Astrocyte of the hippocampus (primary cell): ENCODE measurements around the gene GATAD2A.

Experiments used
- DNase-seq: peaks from one replicate; pipeline ENCODE4 v3.0.0; 2011; ENCODE audit warnings: low read depth, low spot score

Gene GATAD2A

DNA sequence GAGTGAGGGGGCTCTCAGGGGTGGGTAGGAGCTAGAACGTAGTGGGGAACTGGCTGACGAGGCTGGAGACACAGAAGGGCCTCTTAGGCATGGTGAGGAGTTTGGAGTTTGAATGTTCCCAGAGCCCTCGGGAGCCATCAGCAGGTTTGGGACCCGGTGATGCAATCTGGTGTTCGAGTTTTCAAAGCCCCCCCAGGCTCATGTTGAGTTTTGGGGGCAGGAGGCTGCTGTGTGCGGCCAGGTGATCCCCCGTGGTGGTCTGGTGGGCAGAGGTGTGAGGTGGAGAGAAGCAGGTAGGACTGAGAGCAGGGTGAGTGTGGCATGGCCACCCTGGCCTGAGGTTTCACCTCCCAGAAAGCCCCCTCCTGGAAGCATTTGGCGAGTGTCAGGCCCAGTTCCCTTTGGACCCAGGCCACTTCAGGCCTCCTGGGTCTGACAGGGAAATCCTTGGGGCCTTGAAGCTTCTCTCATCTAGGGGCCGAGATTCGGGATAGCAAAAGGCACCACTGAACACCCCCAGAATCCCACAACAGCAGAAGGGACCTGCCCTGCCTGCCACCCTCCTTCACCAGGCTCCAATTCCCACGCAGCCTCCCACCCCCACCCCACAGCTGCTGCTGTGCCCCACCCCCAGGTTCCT lies 124.4 kb downstream of the GATAD2A start:
- no peak for DNase-seq

DNA sequence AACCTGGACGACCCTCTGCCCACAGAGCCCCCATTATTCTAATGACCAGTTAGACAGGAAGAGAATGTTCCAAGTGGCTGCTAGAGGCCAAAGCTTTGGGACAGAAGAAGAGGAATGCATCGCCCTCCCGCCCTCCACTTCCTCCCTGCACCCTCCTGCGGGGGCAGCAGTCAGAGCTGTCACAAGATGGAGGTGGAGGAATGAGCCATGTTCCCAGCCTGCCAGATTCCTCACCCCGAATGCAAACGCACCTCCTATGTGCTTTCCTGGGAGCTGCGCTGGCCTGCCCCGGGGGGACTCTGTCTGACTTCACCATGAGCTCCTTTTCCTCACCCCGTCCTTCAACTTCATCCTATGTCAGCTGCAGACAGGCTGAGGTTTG lies 124.9 kb downstream of the GATAD2A start:
- no peak for DNase-seq

DNA sequence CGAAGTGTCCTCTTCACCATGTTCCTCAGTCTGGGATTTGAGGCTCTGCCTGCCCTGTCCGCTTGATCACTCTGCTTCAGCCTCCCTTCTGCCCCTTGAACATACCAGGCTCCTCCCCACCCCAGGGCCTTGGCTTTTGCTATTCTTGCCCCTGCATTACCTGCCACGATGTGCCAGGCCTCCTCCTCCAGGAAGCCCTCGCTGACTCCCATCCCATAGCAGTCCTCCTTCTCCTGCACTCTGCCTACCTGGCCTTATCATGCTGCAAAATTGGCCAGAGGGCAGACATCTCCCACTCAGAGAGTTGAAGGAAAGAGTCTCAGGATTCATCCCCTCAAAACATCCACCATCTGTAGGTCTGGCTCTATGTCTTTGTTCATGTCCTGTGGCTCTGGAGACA lies 125.4 kb downstream of the GATAD2A start:
- DNase-seq: no peak

DNA sequence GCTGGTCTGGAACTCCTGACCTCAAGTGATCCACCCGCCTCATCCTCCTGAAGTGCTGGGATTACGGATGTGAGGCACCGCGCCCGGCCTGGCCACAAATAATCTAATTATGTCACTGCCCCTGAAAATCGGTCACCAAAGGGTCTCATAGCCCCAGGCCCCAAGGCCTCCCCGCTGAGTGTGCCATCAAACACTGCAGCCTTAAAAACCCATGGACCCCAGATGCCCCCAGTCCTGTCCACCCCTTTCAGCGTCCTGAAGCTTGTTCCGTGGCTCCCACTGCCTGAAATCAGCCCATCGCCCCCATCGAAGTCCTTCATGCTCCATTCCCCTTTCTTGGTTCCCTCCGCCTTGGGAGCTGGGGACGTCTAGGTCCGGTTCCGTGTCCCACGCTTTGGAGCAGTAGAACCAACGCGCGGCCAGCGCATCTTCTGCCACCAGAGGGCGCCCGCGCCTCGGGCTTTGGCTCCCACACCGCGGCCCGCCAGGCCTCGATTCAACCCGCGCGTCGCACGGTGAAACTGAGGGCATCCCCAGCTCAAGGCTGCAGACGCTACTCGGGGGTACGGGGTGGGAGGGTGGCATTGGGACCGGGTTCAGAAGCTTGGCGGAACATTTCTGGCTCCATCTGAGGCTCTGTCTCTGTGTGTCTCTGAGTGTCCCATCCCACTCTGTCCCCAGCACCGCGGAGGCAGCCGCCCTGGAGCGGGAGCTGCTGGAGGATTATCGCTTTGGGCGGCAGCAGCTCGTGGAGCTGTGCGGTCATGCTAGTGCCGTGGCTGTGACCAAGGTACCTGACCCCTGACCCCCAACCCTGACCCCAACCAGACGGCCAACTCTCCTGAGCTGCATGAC lies 126.7 kb downstream of the GATAD2A start:
- peak; percentile 86 for DNase-seq

DNA sequence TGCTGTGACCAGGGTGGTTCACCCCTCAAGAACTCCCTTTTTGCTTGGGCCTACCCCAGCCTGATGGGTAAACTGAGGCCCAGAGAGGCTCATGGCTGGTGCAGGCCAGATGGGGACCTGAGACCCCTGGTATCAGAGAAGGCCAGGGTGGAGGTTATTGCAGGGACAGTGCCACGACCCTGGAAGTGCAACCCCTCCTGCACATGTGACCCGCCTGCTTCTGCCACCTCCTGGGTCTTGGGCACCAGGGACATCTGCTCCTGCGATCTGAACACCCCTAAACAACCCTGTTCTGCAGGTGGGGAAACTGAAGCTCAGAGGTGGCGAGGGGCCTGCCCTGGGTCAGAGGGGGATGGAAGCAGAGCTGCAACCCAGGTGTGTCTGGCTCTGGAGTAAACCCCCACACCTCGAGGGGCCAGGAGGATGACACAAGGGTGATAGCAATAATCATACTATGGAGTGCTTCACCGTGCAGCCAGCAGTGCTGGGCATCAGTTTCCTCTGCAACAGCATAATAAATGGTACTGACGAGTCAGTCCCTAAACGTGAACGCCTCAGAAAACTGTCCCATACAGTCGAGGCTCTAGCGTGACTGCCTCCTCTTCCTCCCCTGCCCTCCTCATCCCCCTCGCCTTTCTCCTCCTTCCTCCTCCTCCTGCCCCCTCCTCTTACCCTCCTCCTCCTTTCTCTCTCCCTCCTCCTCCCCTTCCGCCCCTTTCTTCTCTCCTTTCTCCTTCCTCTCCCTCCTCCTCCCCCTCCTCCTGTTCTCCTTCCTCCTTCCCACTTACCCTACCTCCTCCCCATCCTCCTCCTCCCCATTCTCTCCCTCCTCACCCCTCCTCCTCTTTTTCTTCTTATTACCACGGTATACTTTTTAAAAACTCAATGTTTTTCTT lies 127.6 kb downstream of the GATAD2A start:
- DNase-seq: no peak

DNA sequence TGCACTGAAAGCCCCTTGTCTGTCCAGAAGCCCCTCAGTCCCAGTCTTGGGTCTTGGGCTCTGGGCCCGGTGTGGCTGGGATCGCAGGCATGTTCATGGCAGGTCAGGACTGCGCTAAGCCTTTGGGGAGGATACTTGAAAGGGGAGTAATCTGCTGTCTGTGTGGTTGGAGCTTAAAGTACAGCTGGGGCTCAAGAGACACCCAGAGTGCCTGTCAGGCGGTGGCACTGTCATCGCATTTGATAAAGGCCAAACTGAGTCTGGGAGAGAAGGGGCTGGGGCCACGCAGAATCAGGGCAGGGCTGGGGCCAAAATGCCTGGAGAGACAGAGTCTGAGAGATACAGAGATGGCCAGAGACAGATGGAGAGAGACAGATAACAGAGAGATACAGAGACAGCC lies 128.4 kb downstream of the GATAD2A start:
- DNase-seq: no peak

DNA sequence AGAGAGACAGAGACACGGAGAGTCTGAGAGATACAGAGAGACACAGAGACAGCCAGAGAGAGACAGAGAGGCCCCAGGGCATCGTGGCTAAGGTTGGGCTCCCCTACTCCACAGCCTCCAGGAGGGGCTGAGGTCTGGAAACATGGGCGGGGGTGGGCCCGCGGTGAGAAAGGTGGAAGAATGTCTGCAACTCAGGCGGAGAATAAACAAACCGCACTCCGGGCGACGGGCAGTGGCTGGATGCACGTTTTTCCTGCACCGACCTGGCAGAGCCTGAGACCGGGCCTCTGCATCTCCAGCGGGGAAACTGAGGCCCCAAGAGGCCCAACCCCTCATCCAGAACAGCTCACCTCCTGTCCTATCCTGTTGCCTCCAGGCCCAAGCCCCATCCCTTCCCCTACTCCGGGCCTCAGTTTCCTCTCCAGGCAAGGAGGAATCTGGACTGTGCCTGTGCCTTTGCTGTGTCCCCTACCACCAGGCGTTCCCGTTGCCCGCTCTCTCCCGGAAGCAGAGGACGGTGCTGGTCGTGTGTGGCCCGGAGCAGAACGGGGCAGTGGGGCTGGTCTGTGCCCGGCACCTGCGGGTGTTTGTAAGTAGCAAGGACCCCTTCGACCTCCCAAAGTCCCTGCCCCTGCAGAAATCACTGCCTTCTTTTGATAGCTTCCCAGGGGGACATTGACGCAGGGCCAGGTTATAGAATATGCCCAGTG lies 129.2 kb downstream of the GATAD2A start:
- DNase-seq: no peak

DNA sequence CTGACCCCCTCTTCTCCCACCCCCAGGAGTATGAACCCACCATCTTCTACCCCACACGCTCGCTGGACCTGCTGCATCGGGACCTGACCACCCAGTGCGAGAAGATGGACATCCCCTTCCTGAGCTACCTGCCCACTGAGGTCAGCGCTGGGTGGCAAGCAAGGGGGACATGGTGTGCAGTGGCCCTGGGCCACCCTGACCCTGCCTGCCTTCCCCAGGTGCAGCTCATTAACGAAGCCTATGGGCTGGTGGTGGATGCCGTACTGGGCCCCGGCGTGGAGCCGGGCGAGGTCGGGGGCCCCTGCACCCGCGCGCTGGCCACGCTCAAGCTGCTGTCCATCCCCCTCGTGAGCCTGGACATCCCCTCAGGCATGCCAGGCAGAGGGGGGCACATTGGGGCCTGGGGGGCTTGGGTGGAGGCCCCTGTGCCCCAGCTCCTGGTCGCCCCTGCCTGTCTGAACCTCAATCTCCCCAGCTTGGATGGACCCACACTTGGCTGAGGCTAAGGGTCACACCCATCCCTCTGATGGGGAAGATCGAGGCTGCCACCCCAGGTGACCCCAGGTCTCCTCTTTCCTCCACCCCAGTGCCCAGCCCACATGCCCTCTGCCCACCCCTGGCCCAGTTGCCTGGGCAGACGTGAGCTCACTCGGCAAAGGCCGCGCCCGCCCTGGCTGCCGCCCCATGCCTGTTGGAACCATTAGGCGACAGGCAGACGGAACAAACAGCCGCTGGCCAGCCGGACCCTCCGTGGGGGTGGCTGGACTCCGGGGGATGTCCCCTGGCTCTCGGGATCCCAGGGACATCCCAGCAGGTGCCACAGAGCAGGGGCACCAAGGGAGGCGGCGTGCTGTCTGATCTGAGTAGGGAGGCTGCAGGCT lies 130.1 kb downstream of the GATAD2A start:
- no peak for DNase-seq

DNA sequence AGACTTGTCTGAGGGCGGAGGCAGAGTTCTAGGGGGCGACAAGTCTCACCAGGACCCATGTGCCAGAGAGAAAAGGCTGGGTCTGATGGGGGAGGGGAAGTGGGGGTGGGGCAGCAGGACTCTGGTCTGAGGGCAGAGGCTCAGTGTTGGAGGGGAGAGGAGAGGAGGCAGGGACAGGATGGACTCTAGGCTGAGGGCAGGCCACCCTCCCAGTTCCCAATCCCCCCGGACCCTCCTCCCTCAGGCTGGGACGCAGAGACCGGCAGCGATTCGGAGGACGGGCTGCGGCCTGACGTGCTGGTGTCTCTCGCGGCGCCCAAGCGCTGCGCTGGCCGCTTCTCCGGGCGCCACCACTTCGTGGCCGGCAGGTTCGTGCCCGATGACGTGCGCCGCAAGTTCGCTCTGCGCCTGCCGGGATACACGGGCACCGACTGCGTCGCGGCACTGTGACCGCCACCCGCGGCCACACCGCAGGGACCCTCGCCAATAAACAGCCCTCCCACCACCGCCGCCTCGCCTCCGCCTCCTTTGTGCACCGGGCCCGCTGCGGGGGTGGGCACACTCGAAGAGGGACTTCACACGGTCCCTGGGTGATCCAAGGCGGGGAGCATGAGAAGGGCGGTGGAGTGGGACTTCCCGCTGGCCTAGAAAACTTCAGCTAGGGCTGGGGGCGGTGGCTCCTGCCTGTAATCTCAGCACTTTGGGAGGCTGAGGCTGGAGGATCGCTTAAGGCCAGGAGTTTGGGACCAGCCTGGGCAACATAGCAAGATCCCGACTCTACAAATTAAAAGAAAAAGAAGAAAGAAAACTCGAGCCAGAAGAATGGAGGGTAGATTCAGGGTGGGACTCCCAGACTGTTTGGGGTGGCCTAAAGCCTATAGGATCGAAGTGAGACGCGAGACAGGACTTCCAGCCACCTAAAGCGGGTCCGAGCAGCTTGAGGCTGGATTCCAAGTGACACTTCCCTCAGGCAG lies 131.9 kb downstream of the GATAD2A start:
- DNase-seq: peak; percentile 47

DNA sequence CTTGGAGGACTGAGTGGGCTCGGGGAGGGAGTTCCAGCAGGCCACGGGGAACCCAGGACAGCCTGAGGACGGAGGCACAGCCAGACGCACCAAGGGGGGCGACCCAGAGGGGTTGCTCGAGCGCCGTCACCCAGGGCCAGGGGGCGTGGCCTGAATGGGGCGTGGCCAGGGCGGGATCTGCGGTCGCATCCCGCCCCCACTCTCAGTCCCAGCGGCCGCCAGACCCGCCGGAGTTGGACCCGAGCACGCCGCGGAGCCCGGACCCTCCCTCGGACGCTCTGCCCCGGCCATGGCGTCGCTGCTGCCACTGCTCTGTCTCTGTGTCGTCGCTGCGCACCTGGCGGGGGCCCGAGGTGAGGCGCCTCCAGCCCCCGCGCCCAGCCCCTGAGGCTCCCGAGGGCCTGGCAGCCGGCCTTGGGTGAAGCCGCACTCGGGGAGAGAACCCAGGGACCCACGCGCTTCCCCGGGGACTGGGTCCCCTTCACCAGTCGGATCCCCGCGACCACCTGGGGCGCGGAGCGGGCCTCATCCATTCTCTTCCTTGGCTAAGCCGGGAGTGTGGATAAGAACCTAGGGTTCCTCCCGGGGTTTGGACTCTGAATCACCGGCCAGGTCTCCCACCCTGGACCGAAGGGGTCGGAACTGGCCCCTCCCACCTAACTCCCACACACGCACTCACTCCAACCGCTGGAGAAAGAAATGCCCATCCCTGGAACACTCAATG lies 132.7 kb downstream of the GATAD2A start, which contains the start of gene CILP2:
TSS of gene CILP2 (plus strand) at position 205 of the 724 bp plus-strand sequence. CDS start at position 290, 85 bp downstream.
- peak; percentile 61 for DNase-seq

DNA sequence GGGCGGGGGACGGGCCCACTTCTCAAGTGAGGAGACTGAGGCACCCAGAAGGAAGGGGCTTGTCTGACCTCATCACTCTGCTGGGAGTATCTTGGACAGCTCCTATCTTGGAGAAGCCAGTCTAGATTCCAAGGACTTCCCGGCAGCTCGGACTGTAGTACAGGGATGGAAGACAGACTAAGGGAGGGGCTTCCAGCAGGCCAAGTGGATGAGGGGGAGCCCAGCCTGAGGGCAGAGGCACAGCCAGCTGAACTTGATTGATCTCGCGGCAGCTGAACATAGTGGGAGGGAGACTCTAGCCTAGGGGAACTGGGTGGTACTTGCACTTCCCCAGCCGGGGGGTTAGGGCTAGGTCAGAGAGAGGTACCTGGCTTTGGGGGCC lies 133.3 kb downstream of the GATAD2A start:
- peak; percentile 30 for DNase-seq

DNA sequence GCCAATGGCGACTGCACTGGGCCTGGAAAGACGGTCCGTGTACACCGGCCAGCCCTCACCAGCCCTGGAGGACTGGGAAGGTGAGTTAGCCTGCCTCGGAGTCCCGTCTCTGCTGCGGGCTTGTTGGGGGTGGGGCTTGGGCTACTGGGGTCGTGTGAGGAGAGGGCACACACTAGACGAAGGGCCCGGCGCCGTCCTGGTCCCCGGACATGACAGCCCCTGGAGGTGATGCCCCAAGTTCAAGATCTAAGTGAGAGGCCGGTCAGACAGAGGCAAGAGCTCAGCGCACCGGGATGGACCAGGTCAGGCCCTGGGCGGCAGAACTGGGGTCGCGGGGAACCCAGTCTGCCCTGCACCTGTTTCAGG lies 134.2 kb downstream of the GATAD2A start:
- DNase-seq: no peak

DNA sequence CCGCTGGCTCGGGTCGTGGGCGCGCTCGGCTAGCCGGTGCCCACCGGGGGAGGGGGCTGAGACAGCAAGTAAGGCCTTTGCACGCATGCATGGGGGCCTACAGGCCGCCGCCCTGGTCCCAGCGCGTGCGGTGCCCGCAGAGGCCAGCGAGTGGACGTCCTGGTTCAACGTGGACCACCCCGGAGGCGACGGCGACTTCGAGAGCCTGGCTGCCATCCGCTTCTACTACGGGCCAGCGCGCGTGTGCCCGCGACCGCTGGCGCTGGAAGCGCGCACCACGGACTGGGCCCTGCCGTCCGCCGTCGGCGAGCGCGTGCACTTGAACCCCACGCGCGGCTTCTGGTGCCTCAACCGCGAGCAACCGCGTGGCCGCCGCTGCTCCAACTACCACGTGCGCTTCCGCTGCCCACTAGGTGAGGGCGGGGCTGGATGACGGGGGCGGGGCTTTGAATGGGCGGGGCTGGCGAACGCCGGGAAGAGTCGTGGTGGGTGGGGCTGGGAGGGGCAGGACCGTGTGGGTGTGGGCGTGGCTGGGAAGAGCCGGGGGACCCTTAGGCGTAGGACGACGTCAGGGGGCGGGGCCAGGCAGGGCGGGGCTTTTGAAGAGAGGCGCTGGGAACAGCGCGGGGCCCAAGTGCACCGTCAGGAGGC lies 134.7 kb downstream of the GATAD2A start:
- peak; percentile 83 for DNase-seq

DNA sequence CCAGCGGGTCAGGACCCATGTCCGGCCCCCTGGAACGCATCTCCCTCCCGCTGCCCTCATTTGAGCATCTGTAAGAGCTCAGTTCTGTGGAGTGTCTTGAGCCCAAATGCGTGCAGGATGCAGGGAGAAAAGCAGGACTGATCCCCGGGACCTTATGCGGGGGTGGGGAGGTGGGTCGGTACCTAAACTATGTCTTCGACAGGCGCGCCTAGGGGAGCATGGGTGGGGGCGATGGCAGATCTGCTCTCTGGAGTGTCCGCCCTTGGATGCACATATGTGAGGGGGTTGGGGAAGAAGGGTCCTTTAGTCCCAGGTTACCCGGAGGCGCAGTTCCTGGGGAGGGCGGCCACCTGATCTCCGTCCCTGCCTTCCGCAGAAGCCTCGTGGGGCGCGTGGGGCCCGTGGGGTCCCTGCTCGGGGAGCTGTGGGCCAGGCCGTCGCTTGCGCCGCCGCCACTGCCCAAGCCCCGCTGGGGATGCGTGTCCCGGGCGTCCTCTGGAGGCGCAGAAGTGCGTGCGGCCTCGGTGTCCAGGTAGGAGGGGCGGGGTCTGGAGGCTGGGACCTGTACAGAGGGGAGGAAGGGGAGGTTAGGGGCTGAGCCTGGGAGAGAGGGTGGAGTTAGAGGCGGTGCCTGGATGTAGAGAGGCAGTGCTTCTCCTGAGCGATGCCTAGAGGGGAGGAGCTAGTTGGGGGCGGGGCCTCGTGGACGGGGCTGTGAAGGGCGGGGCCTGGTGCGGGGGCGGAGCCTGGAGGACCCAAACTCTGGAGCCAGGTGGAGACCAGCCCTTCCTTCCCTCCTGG lies 135.4 kb downstream of the GATAD2A start:
- DNase-seq: peak; percentile 65

DNA sequence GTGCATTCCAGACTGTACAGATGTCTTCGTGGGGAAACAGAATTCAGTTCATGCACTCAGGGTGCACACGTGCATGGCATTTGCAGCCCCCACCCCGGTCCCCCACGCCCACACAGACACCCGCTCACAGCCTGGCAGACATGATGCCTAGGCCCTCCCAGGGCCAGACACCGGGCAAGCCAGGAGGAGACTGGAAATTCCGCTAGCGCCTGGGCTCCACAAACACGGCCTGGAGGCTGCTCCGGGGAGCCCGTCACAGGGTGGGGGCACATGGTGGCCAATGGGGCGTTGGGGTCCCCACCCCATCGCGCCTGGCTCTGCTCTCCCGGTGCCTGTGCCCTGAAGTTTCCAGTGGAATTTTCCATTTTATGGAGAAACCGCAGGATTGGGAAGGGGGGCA lies 136.1 kb downstream of the GATAD2A start:
- DNase-seq: no peak

DNA sequence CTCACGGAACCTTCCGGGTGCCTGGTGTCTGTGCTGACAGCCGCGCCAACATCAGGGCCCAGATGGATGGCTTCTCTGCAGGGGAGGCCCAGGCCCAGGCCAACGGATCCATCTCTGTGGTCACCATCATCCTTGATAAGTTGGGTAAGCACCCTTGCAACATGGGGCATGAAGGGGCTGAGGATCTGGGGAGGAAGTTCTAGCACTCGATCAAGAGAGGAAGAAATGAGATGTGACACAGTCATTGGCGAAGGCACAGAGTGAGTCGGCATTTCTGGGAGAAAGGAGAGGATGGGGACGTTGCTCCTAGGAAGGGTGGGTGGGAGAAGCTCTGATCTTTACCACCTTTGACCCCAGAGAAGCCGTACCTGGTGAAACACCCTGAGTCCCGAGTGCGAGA lies 137.0 kb downstream of the GATAD2A start:
- no peak for DNase-seq

DNA sequence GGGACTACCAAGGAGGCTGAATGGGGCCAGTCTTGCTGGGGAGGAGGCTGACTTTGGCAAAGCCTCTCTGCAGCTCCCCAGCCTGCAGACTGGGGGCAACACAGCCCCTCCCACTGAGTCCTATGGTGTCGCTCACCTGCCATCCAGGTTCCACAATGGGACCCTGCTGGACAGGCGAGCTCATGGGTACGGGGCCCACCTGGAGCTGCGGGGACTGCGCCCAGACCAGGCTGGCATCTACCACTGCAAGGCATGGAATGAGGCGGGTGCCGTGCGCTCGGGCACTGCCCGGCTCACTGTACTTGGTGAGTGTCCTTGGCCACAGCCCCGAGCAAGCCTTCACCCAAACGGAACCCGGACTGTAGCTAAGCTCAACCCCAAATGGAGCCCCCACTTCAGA lies 137.6 kb downstream of the GATAD2A start:
- no peak for DNase-seq
